WTC11 (cell line): ENCODE results near the gene CFAP92. TPM values are rescaled to one million over a fixed set of nuclear protein-coding genes. Genes with fewer than 3 reads are reported as not detected.

Experiments used
- ATAC-seq: fragments of 200-7000 bp; cut with Tn5 transposase; 2 replicates; pipeline ENCODE4 v1.10.0; 2021; ENCODE audit warnings: mild to moderate bottlenecking, moderate library complexity
- CTCF ChIA-PET: fragments of 300-600 bp; sonication (Branson Sonifier 250); formaldehyde crosslinking; loops from one replicate; lab custom pipeline; 2021; ENCODE audit warnings: antibody characterized with exemption; lab: Charles Lee
- POLR2A ChIA-PET: fragments of 350-600 bp; sonication (Branson Sonifier 250); formaldehyde crosslinking; loops from one replicate; lab custom pipeline; 2021; ENCODE audit warnings: antibody characterized with exemption; lab: Charles Lee
- DNase-seq: peaks from one replicate; pipeline ENCODE4 v3.0.0; 2021; ENCODE audit warnings: low spot score
- H3K27ac Mint-ChIP-seq: 2 replicates; pipeline ENCODE4 v1.8.0; 2021; ENCODE audit warnings: mixed read lengths
- H3K27me3 Mint-ChIP-seq: 2 replicates; pipeline ENCODE4 v1.8.0; 2021; ENCODE audit warnings: low read depth, mild to moderate bottlenecking, moderate library complexity, mixed read lengths
- H3K36me3 Mint-ChIP-seq: 2 replicates; pipeline ENCODE4 v1.8.0; 2021; ENCODE audit warnings: mixed read lengths
- H3K4me1 Mint-ChIP-seq: 2 replicates; pipeline ENCODE4 v1.8.0; 2022; ENCODE audit warnings: mixed read lengths
- H3K4me3 Mint-ChIP-seq: 2 replicates; pipeline ENCODE4 v1.8.0; 2021; ENCODE audit warnings: mild to moderate bottlenecking, moderate library complexity, mixed read lengths
- H3K9me3 Mint-ChIP-seq: 2 replicates; pipeline ENCODE4 v1.8.0; 2021; ENCODE audit warnings: mixed read lengths
- ATF1 ChIP-seq: sonication (generic); formaldehyde crosslinking; IDR thresholded peaks from 2 replicates; pipeline ENCODE4 v1.8.1; 2023; ENCODE audit warnings: mild to moderate bottlenecking, moderate library complexity, missing genetic modification reagents
- CREB1 ChIP-seq: sonication (generic); formaldehyde crosslinking; IDR thresholded peaks from 2 replicates; pipeline ENCODE4 v1.8.0; 2023; ENCODE audit warnings: mild to moderate bottlenecking, missing genetic modification reagents
- ELF4 ChIP-seq: sonication (generic); formaldehyde crosslinking; IDR thresholded peaks from 2 replicates; pipeline ENCODE4 v1.8.1; 2022; ENCODE audit warnings: low read depth, mild to moderate bottlenecking, moderate library complexity, missing genetic modification reagents
- ESRRA ChIP-seq: sonication (generic); formaldehyde crosslinking; IDR thresholded peaks from 2 replicates; pipeline ENCODE4 v1.8.1; 2022; ENCODE audit warnings: mild to moderate bottlenecking, missing genetic modification reagents, borderline replicate concordance
- FOXK1 ChIP-seq: sonication (generic); formaldehyde crosslinking; IDR thresholded peaks from 2 replicates; pipeline ENCODE4 v1.8.0; 2022; ENCODE audit warnings: mild to moderate bottlenecking, moderate library complexity, missing genetic modification reagents
- GRHL2 ChIP-seq: fragments of 250-450 bp; sonication (Bioruptor Pico); IDR thresholded peaks from 2 replicates; pipeline ENCODE4 v1.8.0; 2022; ENCODE audit warnings: mild to moderate bottlenecking, moderate library complexity; ENCODE audit not compliant: insufficient replicate concordance, severe bottlenecking
- HMGA2 ChIP-seq: fragments of 250-450 bp; sonication (Bioruptor Pico); IDR thresholded peaks from 2 replicates; pipeline ENCODE4 v1.4.0; 2021; ENCODE audit warnings: mild to moderate bottlenecking, moderate library complexity
- JAZF1 ChIP-seq: fragments of 250-450 bp; sonication (Bioruptor Pico); IDR thresholded peaks from 2 replicates; pipeline ENCODE4 v1.9.0; 2021; ENCODE audit warnings: moderate library complexity, mild to moderate bottlenecking, inconsistent platforms
- JUN ChIP-seq: sonication (generic); formaldehyde crosslinking; IDR thresholded peaks from 2 replicates; pipeline ENCODE4 v1.8.0; 2023; ENCODE audit warnings: mild to moderate bottlenecking, missing genetic modification reagents
- KAT7 ChIP-seq: sonication (generic); formaldehyde crosslinking; IDR thresholded peaks from 2 replicates; pipeline ENCODE4 v1.8.1; 2023; ENCODE audit warnings: missing genetic modification reagents, mild to moderate bottlenecking, borderline replicate concordance
- OVOL2 ChIP-seq: fragments of 250-450 bp; sonication (Bioruptor Pico); IDR thresholded peaks from 2 replicates; pipeline ENCODE4 v1.9.0; 2021; ENCODE audit warnings: mild to moderate bottlenecking, borderline replicate concordance
- PRRX2 ChIP-seq: fragments of 250-450 bp; sonication (Bioruptor Pico); IDR thresholded peaks from 2 replicates; pipeline ENCODE4 v1.8.0; 2021; ENCODE audit warnings: mild to moderate bottlenecking
- SP1 ChIP-seq: sonication (generic); formaldehyde crosslinking; conservative IDR thresholded peaks from 2 replicates; pipeline ENCODE4 v1.8.1; 2022; ENCODE audit warnings: missing genetic modification reagents
- USF2 ChIP-seq: sonication (generic); formaldehyde crosslinking; IDR thresholded peaks from 2 replicates; pipeline ENCODE4 v1.8.1; 2023; ENCODE audit warnings: mild to moderate bottlenecking, missing genetic modification reagents, moderate library complexity
- ZNF263 ChIP-seq: sonication (generic); formaldehyde crosslinking; IDR thresholded peaks from 2 replicates; pipeline ENCODE4 v1.8.1; 2022; ENCODE audit warnings: low read depth, mild to moderate bottlenecking, moderate library complexity, missing genetic modification reagents
- ZNF416 ChIP-seq: fragments of 250-450 bp; sonication (Bioruptor Pico); IDR thresholded peaks from 2 replicates; pipeline ENCODE4 v1.9.0; 2021; ENCODE audit warnings: mild to moderate bottlenecking, inconsistent platforms
- ZNF425 ChIP-seq: fragments of 250-450 bp; sonication (Bioruptor Pico); conservative IDR thresholded peaks from 2 replicates; pipeline ENCODE4 v1.9.0; 2021; ENCODE audit warnings: mild to moderate bottlenecking
- ZSCAN18 ChIP-seq: fragments of 250-450 bp; sonication (Bioruptor Pico); IDR thresholded peaks from 2 replicates; pipeline ENCODE4 v2.1.2; 2022; ENCODE audit warnings: mild to moderate bottlenecking, moderate library complexity
- total RNA-seq: library from RNA; stranded (reverse); gene quantifications from 3 replicates; pipeline ENCODE4 v1.2.3, GENCODE V29; 2021
- TF ChIP-seq, protein P1 (sequence below): sonication (generic); formaldehyde crosslinking; IDR thresholded peaks from 2 replicates; pipeline ENCODE4 v1.8.1; 2022; ENCODE audit warnings: low read depth, missing genetic modification reagents, borderline replicate concordance

CFAP92 gene
- total RNA-seq, 1 experiment from 2014 or later, result 2.9 TPM

DNA sequence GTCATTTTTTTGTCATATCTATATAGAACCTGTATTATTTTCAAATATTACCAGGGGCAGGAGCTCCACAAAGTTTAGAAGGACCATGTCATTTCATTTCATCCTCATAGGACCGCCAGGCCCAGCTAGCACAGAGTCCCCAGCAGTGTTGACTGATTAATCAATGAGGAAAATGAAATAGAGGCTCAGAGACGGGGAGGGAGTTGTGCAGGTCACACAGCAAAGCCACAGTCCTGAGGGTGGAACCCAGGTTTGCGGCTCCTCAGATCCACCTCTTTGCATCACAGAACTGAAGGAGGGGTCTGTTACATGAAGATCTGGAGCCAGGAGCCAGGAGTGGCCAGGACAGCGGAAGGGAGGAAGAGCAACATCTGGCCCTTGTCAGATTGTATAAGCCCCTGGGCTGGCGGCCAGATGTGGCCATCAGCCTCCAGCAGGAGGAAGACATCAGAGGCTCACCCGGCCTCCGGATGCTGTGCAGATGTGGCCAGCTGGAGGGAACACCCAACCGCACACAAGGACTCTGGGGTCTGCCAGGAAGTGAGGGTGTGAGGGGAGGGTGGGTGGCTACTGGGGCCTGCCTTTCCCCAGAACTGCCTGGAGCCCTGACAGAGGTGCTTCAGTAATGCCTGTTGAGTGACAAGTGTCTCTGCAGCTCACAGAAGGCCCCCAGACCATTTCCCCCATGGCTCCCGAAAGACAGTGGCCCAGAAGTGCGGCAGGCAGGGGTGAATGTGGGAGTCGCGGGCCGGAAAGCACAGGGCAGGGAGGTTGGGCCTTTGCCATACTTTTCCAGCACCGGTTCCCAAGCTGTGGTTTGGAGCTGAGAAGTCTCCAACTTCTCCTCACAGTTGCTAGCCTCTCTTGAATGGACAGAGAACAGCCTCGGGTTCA lies 28.5 kb upstream of the CFAP92 start (continued):
- TF ChIP-seq ZNF425 (CRISPR knock-in tag) (no peak), CREB1 (CRISPR knock-in tag) (no peak), ESRRA (no peak), FOXK1 (CRISPR knock-in tag) (no peak)
- TF ChIP-seq, all 79 proteins: peak for 0

DNA sequence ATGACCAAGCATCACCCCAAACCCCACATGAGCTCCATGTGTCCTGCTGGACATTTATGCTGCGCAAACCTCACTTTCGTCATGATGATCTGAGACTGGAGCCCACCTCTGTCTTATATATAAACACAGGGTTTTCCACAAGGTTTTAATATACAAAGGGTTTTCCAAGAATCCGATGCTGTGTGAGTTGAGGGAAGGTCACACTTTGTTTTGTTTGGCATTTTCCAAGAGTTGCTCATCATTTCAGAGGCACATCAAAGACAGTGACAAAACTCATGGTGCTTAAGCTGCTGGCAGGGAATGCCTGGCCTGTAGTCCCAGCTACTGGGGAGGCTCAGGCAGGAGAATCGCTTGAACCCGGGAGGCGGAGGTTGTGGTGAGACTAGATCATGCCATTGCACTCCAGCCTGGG lies 27.3 kb upstream of the CFAP92 start:
- H3K4me3 Mint-ChIP-seq, result no peak overlapping the region
- no peak for DNase-seq
- 0 out of 2 replicates have a peak, but pooled peaks cover 1% of the 10 kb centered on the region for H3K9me3 Mint-ChIP-seq
- POLR2A ChIA-PET, result no interaction called here
- H3K36me3 Mint-ChIP-seq, result no peaks in the 10 kb centered on the region
- H3K27me3 Mint-ChIP-seq, result peaks cover 28% of the 10 kb centered on the region
- no peak for ATAC-seq
- CTCF ChIA-PET, result interaction anchor here (0.9 kb wide), 1 partner anchor 25 kb away, joined by 3 read pairs; no protein-coding TSS in a partner anchor
- TF ChIP-seq GRHL2 (CRISPR knock-in tag), result no peak
- TF ChIP-seq ATF1 (CRISPR knock-in tag), result no peak
- no peak for TF ChIP-seq ZNF416
- TF ChIP-seq, protein P1, sequence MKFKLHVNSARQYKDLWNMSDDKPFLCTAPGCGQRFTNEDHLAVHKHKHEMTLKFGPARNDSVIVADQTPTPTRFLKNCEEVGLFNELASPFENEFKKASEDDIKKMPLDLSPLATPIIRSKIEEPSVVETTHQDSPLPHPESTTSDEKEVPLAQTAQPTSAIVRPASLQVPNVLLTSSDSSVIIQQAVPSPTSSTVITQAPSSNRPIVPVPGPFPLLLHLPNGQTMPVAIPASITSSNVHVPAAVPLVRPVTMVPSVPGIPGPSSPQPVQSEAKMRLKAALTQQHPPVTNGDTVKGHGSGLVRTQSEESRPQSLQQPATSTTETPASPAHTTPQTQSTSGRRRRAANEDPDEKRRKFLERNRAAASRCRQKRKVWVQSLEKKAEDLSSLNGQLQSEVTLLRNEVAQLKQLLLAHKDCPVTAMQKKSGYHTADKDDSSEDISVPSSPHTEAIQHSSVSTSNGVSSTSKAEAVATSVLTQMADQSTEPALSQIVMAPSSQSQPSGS (CRISPR knock-in tag), result no peak
- TF ChIP-seq ESRRA, result no peak
- no peak for TF ChIP-seq KAT7 (CRISPR knock-in tag)
- no peak for TF ChIP-seq OVOL2 (CRISPR knock-in tag)
- TF ChIP-seq ZSCAN18 (CRISPR knock-in tag), result no peak
- no peak for TF ChIP-seq ZNF263 (CRISPR knock-in tag)
- no peak for TF ChIP-seq ELF4 (CRISPR knock-in tag)
- no peak for TF ChIP-seq USF2 (CRISPR knock-in tag)
- TF ChIP-seq JUN (CRISPR knock-in tag), result no peak
- TF ChIP-seq SP1 (CRISPR knock-in tag), result no peak
- TF ChIP-seq, all 79 proteins: peak for 0
- Mint-ChIP-seq H3K4me1 (peaks cover 1% of the 10 kb centered on the region; the same call in 1 of the 2 replicates), H3K27ac (no peak overlapping the region)

DNA sequence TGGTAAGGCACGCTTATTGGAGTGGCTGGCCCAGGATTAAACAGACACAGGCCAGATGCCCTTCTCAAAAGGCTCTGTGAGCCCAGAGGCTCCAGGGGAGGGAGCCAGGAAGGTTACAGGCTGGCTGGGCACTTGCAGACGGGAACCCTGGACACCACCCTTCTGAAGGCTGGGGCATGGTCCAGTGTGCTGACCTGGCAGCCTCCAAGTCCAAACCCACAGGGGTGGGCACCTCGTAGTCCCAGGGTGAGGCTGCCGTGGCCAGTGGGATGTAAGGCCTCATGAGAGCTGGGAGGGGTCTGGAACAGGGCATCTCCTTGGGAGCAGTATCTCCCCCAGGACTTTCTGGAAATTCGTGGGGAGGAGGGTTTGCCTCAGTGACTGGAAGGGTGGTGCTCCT lies 26.8 kb upstream of the CFAP92 start:
- H3K27ac Mint-ChIP-seq, result no peak overlapping the region
- peaks cover 5% of the 10 kb centered on the region for H3K4me1 Mint-ChIP-seq
- no peaks in the 10 kb centered on the region for H3K9me3 Mint-ChIP-seq
- H3K27me3 Mint-ChIP-seq, result peaks cover 24% of the 10 kb centered on the region
- ChIA-PET POLR2A (no interaction called here), CTCF (interaction anchor here (0.9 kb wide), 1 partner anchor 26 kb away, joined by 3 read pairs; no protein-coding TSS in a partner anchor)
- TF ChIP-seq HMGA2 (CRISPR knock-in tag) (no peak), JAZF1 (CRISPR knock-in tag) (no peak), PRRX2 (no peak)
- no peak overlapping the region for H3K4me3 Mint-ChIP-seq
- ATAC-seq, result no peak
- no peaks in the 10 kb centered on the region for H3K36me3 Mint-ChIP-seq
- no peak for DNase-seq
